Activated gamma-delta T cell treated with Interleukin-2 at 50 U/mL for 16 hours (primary cell): ENCODE results near the gene LAMC2.
"Not testable (repeated sequence)": the region's sequence is repeated elsewhere in the genome, so short reads cannot be mapped to it uniquely, and the experiment has no call there.

ENCODE experiments used
- DNase-seq: peaks from one replicate; pipeline ENCODE4 v3.0.0-alpha.2; 2020

Gene LAMC2

DNA sequence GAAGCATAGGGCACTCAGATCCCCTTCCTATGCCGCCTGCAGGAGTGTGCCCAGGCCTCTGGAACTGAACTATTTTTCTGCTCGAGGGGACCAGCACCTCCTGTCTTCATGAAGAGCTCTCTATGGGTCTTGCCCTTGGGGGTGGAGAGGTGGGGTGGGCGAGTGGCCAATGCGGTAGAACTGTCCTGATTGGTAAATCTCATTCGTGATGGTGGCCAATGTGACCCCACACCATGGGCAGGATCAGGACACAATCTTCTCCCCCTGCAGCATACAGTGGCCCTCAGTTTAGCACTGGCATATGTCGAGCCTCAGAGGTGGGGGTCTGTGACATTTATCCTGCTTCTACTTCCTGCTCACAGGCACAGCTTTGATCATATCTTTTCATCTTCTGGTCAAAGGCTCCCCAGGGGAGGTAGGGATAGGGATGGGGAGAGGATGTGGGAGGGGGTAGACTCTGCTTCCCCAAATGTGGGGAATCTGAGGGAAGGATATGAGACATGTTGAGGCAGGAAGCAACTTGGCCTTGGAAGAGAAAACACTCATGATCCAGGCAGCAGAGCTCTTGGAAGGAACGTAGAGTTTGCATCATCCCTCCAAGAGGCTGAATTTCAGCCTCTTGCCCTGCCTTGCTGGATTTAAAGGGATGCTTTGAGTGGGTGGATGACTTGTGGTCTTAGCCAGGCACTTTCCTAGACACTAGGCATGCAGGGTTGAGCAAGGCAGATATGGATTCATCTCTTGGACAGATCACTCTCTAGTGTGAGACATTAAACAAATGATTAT lies 81.8 kb downstream of the LAMC2 start:
- DNase-seq, result no peak

DNA sequence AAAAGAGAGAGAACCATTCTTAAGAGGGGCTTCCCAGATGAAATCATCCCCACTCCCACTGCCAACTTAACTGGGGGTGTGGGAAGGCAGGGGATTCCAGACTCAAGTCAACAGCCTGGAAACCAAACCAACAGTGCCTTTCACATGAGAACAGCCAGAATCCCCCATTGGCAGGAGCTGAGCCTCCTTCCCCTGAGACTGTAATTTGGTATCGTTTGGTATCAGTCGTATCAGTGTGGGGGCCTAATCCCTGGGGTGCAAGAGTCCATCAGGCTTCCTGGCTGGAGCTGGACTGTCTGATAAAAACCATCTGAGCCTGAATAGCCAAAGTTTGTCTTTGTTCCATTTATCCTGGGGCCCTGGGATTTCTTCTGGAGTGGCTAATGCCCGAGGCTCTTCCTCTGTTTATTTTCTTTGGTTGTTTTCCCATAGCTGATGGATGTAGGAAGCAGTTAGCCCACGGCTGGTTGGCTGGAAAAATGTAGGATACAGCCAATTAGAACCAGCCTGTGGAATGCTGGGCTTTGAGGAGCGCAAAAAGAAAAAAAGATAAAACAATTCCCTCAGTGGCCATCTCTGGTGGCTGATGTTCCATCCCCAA lies 84.6 kb downstream of the LAMC2 start:
- no peak for DNase-seq

DNA sequence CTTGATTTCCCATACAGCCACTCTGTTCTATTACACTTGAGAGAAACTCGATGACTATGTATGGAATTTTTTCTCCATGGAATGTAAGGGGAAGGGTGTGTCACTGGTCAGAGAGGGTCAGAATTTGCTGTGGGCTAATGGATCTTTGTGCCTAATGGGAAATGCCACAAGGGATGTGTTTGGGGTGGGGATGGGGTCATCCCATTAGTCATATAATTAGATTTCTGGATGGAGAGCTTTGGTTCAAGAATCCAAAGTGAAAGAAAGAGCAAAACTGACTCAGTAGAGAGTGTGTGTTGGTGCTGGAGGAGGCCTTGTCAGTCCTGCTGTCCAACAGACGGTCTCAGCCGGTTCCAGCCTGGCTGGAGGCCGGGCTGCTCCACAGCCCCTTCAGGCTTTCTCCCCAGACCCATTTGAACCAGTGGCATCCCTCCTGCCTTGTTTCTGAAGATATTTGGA lies 86.4 kb downstream of the LAMC2 start:
- no peak for DNase-seq

DNA sequence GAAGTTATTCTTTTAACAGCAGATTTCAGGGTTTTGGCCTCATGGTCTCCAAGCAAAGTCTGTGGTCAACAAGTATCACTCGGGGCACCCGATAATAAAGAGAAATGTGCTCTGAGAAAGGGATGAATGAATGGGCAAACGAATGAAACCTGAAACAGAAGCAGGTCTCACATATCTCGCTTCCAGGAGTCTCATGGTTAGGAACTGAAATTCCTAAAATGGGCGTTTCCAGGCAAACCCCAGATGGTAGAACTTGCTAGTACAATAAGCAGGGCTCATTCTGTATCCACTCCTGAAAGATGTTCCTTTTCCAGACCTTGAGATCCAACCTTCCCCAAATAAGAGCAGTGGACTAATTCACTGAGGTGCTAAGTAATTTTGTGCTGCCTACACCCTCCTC lies 87.2 kb downstream of the LAMC2 start:
- no peak for DNase-seq

DNA sequence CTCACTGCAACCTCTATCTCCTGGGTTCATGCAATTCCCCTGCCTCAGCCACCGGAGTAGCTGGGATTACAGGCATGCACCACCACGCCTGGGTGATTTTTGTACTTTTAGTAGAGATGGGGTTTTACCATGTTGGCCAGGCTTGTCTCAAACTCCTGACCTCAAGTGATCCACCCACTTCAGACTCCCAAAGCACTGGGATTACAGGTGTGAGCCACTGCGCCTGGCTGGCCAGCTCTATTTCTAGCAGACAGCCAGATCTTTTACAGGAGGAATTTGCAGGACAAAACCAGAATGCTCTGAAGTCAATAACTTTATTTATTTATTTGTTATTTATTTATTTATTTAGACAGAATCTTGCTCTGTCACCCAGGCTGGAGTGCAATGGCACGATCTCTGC lies 87.9 kb downstream of the LAMC2 start:
- DNase-seq, result not testable (repeated sequence)

DNA sequence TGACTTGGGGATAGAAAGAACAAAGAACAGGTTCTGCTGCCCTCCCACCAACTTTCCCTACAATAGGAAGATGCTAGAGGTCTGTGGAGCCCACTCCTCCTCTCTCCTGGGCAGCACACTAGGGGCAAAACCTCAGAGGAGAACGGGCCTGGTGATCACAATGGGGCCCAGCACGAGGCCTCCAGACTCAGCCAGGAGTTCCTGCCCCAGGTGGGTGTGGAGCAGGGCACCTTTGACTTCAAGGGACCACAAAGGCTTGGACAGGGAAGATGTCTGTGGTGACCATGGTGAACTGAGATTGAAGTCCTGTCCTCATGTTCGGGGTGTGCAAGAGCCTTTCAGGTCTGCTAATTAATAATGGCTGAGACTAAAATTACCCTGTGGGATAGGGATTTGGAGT lies 88.8 kb downstream of the LAMC2 start:
- no peak for DNase-seq

DNA sequence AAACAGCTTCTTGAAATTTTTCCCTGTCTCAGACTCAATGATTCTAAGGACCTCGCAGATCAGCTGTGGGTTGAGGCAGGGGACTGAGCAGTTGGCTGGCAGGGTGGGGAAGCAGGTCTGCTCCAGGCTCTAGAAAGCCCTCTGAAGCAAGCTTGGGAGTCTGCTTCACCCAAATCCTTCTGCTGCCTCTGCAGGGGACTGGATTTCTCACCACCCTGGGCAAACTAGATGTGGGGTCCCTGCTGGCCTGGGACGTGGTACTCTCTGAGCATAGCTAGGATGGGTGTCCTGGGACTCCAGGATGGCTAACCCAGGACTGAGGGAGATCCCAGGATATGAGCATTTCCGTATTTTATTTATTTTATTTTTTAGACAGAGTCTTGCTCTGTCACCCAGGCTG lies 89.3 kb downstream of the LAMC2 start:
- no peak for DNase-seq

DNA sequence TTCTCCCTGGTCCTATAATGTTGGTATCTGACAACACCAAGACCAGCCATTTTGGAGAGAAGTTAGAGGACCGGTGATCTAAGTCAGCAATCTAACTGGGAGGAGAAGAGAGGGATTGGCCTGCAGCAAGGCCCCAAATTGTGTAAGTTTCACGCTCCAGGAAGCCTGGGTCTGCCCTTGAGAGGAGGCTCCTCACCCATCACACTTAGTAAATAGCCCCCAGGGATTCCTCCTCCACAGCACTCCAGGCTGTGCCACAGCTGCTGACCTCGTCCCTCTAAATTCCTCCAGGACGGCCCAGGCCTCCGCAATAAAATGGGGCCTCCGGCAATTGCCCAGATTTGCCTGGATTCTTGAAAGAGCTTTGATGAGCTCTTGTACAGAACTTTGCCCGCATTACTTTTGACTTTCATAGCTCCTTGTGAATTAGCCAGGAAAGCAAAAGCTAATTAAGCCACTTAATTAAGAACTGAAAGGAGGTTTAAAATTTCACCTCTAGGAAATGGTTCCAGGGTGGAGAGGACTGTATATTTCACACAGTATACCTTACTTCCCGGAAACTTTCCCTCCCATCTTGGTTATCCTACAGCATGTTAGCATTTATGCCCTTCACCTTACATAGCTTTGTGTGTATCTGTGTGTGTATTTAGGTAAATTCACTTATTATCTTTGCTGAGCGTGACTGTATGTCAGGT lies 90.5 kb downstream of the LAMC2 start:
- no peak for DNase-seq

DNA sequence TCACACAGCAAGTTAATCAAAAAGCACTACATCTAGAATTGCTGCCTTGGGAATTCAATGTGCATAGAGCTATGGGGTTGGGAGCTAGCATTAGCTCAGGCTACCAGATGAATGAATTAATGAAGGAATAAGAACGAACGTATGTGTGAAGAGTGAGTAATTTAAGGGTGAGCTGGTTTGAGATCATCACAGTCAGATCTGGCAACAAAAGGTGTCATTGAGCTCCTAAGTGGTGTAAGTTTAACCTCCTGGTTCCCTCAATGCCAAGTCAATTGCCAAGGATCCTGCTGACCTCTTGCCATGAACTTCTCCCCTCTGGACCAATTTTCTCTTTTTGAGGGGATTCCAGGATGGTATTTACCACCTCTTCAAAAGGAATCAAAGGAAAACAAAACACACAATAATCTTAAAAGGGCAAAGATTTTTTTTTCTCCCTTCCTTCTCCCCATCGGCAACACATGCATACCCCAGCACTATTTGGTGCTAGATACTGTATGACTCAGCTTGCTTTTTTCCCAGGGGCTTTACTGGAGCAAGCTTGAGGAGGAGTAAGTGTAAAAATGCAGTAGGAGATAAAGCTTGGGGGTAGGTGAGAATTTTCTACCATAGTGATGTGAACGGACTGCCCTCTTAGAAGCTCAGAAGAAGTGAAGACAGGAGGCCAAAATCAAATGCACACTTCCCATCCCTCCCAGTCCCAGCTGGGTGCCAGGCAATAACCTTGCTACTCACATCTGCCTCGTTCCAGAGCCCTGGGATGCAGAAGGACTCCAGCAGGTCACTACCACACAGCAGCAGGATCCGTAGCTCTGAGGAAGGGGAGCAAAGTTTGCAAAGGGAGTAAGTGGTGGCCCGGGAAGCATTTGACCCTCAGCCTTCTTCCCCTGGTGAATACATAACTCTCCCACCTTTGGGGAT lies 92.0 kb downstream of the LAMC2 start:
- no peak for DNase-seq

DNA sequence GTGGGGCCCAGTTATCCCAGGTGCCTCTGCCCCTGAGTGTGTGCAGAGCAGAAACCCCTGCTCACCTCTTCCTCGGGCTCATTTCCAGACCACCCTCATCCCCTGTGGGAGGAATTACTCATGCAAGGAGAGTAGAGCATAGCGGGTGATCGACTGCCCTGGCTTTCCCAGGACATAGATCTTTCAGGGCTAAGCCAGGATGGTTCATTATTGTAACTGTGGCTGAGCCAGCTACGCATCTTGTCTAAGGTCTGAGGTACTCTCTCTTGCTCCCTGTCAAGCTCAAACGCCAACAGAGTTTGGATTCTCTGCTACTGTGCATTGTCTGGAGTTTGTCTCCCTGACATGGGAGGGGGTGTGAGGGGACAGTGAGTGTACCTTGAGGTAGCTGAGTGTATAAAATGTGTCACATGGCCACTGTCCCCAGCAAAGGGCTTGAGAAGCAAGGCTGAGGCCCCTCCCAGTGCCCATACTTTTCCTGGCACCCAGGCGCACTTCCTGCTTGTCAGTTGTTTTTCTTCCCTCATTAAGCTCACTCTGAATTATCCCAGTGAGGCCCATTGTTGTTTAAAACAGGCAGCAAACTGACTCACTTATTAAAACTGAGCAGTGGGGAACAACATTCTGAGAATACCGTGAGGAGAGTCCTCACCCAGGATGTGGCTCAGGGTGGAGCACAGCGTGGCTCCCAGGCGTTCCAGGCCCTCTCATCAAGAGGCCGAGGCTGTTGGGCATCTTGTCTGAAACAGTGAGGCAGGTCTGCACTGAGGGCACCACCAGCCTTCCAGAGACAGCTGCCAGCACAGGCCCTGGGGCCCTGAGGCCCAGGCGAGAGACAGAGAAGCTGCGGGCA lies 92.9 kb downstream of the LAMC2 start:
- DNase-seq, result no peak

DNA sequence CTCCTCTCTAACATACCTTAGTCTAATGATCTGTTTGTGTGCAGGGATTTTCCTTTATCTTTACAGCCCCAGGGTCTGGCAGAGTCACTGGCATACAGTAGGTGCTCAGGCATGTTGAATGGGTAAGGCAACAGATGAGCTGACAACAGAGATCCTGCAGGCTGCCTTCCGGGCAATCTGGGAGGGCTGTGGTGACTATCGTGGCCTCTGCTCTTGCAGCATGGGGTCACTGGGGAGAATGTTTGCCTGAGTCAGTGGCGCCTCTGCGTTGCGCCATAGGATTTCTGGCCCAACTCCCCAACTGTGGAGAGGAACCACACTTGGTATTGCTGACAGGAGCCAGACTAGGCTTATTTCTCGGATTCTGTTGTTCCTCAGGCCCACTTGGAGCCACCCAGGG lies 93.8 kb downstream of the LAMC2 start:
- DNase-seq, result no peak

DNA sequence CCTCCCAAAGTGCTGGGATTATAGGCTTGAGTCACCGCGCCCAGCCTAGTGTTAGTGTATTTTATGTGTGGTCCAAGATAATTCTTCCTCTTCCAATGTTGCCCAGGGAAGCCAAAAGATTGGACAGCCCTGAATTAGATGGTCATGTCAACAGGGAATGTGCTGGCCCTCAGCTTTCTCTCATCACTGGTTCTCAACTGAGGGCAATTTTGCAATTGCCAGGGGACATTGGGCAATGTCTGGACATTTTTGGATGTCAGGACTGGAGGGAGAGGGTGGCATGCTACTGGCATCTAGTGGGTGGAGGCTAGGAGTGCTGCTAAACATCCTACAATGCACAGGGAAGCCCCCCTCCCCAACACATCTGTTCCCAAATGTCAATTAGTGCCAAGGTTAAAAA lies 95.0 kb downstream of the LAMC2 start:
- DNase-seq, result no peak

DNA sequence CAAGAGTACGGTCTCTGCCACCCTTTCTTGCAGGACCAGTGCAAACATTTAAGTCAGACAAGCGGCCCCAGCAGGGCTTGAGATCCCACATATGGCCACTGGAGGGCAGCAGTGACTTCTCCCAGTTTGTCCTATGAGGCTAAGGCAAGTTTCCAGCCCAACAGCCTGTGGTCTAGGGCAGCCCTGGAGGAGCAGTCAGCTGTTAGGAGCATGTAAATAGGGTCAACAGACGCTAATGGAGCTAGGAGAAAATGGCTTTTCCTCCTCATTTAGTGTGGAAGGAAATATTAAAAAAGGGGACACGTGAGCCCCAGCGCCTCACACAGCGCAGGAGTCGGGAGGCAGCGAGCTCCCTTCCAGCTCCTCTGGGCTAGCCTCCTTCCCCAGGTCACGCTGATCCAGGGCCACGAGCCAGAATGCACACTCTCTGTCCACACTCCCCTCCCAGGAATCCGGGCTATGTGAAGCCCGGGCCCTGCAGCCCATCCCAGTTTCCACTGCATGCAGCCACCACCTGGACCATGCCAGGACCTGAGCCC lies 95.6 kb downstream of the LAMC2 start:
- peak; percentile 49 for DNase-seq

DNA sequence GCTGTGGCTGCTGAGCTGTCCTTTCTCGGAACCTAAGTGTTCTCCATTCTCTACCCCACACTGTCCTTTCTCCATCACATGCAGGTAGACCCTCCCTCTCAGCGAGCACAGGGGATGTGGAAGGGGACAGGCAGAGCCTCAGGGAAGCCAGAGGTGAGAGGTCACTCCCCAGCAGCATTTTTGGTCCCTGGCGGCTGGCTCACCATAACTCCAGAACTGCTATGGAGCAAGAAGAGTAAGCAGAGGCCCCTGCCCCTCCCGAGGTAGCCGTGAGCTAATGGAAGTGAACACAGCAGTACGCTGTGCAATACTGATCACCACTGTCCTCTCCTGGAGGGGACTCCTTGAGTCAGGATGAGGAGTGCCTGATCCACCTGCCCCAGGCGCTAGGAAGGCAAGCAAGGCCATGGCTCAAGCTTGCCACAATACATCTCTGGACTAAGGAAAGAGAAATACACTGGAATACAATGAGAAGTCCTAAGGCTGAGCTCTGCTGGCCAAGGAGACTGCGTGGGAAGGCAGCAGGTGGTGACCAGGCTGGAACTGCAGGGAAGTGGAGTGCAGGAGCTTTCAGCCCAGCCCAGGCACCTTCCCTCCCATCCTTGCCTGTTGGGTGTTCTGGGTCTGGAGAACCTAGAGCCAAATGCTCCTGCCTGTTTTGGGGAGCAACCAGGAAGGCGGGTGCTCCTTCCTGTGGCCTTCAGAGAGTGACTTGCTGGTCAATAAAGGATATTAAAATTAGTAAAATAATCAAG lies 96.2 kb downstream of the LAMC2 start:
- no peak for DNase-seq

DNA sequence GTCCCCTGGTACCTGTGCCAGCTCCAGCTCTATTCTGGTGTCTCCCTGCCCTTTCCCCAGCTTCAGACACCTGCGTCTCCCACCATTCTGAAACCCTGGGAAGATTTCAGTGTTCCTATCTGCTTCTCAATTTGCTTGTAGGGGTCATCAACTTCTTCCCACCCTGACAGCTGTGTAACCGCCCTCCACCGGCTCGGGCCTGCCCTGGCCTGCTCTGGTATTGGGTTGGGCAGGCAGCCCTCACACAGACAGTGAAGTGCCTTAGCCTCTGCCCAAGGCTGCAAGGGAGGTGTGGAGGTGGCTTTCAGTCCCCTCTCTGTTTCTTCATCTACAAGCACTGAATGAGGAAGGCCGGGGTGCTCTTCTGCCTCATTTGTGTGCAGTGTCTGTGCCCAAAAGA lies 97.2 kb downstream of the LAMC2 start:
- no peak for DNase-seq

DNA sequence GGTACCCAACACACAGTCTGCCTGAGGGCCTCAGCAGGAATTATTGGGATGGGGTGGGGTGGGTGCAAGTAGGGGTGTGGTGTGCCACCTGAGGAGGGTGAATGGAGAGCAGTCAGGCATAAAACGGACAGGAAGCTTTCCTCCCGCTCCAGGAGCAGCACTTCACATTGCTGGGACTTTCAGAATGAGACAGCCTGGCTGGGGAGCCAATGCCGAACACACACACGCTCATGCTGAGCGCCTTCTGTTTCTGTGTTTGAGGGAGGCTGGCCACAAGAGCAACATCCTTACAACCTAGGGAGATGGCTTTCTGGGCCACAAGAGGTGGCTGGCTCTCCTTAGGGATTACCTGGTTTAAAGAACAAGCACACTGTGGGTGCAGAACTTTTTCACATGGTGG lies 98.0 kb downstream of the LAMC2 start:
- DNase-seq, result no peak

DNA sequence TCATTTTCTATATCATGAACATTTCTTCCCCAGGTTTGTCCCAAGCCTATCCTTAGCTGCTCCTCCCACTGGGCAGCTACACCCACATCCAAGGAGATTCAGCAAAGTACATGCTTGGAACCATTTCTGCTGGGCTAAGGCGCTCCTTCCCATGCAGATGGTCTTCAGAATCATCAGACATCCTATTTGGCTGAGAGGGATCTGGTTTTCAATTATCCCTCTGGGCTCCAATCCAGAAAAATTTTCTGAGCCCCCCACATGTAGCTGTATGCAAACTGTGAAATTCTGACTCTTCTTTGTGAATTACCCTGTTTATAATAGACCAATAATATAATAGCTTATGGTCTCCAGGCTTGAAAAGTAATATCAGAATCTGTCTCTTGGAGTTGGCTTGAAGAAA lies 99.2 kb downstream of the LAMC2 start:
- DNase-seq, result no peak

DNA sequence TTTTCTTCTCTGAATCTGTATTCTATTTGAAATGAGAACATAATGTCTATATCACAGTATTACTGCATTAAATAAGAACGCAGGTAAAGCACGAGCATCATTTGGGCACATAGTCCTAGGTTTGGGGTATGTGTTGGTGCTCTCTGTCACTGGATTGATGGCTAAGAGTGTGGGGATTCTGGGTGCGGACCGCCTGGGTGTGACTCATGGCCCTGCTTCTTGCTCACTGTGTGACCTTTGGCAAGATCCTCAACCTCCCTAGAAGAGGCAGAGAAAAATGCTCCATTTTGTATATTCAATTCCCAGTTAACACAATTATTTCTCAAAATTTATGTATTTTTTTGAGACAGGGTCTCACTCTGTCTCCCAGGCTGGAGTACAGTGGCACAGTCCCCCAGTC lies 99.7 kb downstream of the LAMC2 start:
- DNase-seq, result no peak

DNA sequence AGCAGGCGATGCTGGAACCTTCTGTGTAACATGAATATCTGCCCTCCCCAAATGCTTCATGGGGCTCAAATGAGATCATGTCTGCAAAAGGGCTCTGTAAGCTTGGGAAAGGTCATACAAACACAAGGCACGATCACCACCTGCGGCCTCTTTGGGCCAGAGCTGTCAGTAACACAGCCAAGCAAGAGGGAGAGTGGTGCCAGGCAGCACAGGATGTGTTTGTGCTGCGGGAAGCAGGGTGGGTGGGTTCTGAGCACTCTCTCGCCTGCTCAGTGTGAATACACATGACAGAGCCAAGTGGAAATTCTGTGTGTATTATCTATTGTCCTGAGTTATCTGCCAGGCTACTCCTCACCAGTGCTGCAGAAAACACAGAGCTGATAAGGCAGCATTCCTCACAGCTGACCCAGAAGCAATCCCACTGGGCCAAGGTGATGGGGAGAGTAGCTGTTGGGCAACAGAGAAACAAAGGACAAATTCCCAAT lies 101.2 kb downstream of the LAMC2 start:
- no peak for DNase-seq

DNA sequence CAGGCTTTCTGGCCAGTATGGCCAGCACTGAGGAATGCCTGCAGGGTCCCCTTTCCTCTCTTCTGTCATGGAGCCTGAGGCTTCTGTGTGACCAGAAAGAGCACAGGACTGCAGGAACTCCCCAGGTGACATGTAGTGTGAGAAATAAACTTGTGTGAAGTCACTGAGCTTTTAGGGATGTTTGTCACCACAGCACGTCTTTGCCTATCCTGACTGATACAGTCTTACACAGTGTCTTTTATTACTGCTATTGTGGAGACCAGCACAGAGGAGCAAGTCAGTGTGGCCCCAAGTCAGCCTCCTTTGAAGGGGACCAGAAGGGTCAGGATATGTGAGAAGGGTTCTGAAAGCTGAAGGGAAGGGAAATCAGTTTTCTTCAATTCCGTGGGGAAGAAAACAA lies 102.5 kb downstream of the LAMC2 start:
- DNase-seq, result no peak

DNA sequence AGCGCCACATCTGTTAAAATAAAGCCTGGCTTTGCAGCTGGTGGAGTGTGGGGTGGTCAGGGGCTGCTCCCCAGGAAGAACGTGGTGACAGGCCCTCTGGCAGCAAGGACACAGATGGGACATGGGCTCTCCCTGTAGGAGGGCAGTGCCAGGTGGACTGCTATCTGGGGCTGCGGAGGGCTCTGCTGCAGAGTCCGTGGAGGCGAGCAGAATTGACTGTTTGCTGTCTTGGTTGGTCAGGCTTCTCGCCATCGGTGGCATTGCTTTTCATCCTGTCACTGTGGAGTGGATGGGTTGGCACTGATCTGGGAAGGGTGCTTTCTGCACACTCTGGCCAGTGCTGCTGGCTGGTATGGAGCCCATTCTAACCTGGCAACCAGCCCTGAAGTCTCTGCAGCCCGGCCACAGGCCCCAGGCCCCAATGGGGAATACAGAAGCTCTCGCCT lies 103.0 kb downstream of the LAMC2 start:
- DNase-seq, result no peak
